ENCODE results near the gene SMPD3. TPM values are rescaled to one million over a fixed set of nuclear protein-coding genes. Genes with fewer than 3 reads are reported as not detected.

The SMPD3 gene
- total and polyA plus RNA-seq, 9 of the 15 experiments (the other 6 are each of a cell fraction or from before 2014, with no cell fraction given) = 0.03 to 1.2 (median 0.18) TPM

- TF ChIP-seq HINFP (tag; conservative IDR thresholded peaks at IDR 0.05; ENCODE audit: low read depth) = no peak
- TF ChIP-seq TFE3 (CRISPR knock-in tag; IDR thresholded peaks at IDR 0.05) = no peak
- no peak for TF ChIP-seq POLR2A (conservative IDR thresholded peaks at IDR 0.05)
- TF ChIP-seq THAP12 (CRISPR knock-in tag; IDR thresholded peaks at IDR 0.05) = no peak
- TF ChIP-seq NR3C1 (CRISPR knock-in tag; IDR thresholded peaks at IDR 0.05) = 0 out of 2 replicates have a peak, but pooled peaks have one; percentile 37
- no peak for TF ChIP-seq XRCC3 (IDR thresholded peaks at IDR 0.05)
- no peak for TF ChIP-seq NCOA2 (IDR thresholded peaks at IDR 0.05; ENCODE audit: partially characterized antibody in 2 of 2)
- TF ChIP-seq, protein P1, sequence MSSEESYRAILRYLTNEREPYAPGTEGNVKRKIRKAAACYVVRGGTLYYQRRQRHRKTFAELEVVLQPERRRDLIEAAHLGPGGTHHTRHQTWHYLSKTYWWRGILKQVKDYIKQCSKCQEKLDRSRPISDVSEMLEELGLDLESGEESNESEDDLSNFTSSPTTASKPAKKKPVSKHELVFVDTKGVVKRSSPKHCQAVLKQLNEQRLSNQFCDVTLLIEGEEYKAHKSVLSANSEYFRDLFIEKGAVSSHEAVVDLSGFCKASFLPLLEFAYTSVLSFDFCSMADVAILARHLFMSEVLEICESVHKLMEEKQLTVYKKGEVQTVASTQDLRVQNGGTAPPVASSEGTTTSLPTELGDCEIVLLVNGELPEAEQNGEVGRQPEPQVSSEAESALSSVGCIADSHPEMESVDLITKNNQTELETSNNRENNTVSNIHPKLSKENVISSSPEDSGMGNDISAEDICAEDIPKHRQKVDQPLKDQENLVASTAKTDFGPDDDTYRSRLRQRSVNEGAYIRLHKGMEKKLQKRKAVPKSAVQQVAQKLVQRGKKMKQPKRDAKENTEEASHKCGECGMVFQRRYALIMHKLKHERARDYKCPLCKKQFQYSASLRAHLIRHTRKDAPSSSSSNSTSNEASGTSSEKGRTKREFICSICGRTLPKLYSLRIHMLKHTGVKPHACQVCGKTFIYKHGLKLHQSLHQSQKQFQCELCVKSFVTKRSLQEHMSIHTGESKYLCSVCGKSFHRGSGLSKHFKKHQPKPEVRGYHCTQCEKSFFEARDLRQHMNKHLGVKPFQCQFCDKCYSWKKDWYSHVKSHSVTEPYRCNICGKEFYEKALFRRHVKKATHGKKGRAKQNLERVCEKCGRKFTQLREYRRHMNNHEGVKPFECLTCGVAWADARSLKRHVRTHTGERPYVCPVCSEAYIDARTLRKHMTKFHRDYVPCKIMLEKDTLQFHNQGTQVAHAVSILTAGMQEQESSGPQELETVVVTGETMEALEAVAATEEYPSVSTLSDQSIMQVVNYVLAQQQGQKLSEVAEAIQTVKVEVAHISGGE (CRISPR knock-in tag; IDR thresholded peaks at IDR 0.05) = 0 out of 6 replicates have a peak, but pooled peaks of 1 of the 3 experiments have one; percentile 17
- TF ChIP-seq ZNF165 (CRISPR knock-in tag; IDR thresholded peaks at IDR 0.05; ENCODE audit: borderline replicate concordance) = no peak
- no peak for TF ChIP-seq HDAC8 (tag; IDR thresholded peaks at IDR 0.05)
- TF ChIP-seq ATF2 (CRISPR knock-in tag; IDR thresholded peaks at IDR 0.05) = no peak
- TF ChIP-seq, protein P2, sequence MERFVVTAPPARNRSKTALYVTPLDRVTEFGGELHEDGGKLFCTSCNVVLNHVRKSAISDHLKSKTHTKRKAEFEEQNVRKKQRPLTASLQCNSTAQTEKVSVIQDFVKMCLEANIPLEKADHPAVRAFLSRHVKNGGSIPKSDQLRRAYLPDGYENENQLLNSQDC (CRISPR knock-in tag; IDR thresholded peaks at IDR 0.05) = no peak
These were observed 137.9 kb downstream of the SMPD3 start (continued) for GRCh38 chr16:68310437-68310773.
